ENCODE data around the gene MMEL1.

DNA sequence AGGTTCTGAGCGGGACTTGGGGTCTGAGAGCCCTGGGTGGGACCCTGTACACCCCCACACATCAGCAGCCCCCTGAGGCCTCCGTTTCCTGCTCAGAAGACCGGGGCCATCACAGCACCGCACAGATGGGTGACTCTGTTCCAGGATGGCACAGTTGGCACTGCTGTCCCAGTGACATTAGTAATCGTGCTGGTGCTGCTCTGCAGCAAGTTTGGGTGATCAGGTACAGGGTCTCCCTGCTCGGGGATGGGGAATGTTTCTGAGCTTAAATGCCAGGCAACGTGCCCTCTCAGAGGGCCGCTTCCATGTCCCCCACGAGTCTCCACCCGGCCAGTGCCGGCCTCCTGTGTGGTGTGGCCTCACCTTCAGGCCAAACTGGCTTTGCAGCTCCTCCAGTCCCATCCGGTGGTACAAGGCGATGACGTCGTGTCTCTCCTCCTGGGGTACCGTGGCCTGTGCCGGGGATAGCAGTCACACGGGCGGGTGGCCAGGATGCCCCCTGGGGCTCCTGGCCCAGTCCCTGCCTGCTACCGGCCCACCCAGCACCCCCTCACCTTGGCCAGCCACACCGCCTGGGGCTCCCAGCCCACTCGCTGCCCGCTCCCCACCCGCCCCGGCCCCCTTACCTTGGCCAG lies 29.2 kb downstream of the MMEL1 start:
- TF ChIP-seq, protein P1, sequence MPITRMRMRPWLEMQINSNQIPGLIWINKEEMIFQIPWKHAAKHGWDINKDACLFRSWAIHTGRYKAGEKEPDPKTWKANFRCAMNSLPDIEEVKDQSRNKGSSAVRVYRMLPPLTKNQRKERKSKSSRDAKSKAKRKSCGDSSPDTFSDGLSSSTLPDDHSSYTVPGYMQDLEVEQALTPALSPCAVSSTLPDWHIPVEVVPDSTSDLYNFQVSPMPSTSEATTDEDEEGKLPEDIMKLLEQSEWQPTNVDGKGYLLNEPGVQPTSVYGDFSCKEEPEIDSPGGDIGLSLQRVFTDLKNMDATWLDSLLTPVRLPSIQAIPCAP (CRISPR knock-in tag; IDR thresholded peaks at IDR 0.05): no peak
- TF ChIP-seq, protein P2, sequence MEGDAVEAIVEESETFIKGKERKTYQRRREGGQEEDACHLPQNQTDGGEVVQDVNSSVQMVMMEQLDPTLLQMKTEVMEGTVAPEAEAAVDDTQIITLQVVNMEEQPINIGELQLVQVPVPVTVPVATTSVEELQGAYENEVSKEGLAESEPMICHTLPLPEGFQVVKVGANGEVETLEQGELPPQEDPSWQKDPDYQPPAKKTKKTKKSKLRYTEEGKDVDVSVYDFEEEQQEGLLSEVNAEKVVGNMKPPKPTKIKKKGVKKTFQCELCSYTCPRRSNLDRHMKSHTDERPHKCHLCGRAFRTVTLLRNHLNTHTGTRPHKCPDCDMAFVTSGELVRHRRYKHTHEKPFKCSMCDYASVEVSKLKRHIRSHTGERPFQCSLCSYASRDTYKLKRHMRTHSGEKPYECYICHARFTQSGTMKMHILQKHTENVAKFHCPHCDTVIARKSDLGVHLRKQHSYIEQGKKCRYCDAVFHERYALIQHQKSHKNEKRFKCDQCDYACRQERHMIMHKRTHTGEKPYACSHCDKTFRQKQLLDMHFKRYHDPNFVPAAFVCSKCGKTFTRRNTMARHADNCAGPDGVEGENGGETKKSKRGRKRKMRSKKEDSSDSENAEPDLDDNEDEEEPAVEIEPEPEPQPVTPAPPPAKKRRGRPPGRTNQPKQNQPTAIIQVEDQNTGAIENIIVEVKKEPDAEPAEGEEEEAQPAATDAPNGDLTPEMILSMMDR (IDR thresholded peaks at IDR 0.05): no peak
- TF ChIP-seq ZNF219 (CRISPR knock-in tag; IDR thresholded peaks at IDR 0.05; ENCODE audit: borderline replicate concordance) (no peak), TP53 (CRISPR knock-in tag; IDR thresholded peaks at IDR 0.05) (no peak)
